IMR-90 (cell line): Measurements from ENCODE around the gene TLX1. TPM values are rescaled to one million over a fixed set of nuclear protein-coding genes. Genes with fewer than 3 reads are reported as not detected.

ENCODE experiments used
- ATAC-seq: fragments of 200-7000 bp; cut with Tn5 transposase; 2 replicates; pipeline ENCODE4 v1.9.1; 2020; ENCODE audit warnings: low read depth, mild to moderate bottlenecking, moderate library complexity
- BruUV-seq: library from RNA; stranded (reverse); fragments of 400-500 nt; replicated peaks from 2 replicates; lab custom pipeline; 2021; lab: Mats Ljungman, UMichigan
- CTCF ChIA-PET: fragments of 300-600 bp; formaldehyde crosslinking; extraction: SDS; loops from one replicate; lab custom pipeline; 2021; ENCODE audit warnings: antibody characterized with exemption; lab: Yijun Ruan, JAX
- POLR2A ChIA-PET: fragments of 300-600 bp; sonication (Branson Sonifier 250); formaldehyde crosslinking; loops from one replicate; lab custom pipeline; 2022; ENCODE audit warnings: antibody characterized with exemption; ENCODE audit not compliant: unreplicated experiment; lab: Charles Lee
- DNase-seq: peaks from one replicate; pipeline ENCODE4 v3.0.0; 2013
- H2AFZ ChIP-seq: replicated peaks from 2 replicates; pipeline ENCODE3; 2013; ENCODE audit warnings: low read length, mild to moderate bottlenecking; ENCODE audit not compliant: poor library complexity
- H2AK5ac ChIP-seq: 2 replicates; pipeline ENCODE4 v1.6.1; 2013; ENCODE audit warnings: low read depth, low read length, inconsistent platforms
- H2AK9ac ChIP-seq: replicated peaks from 2 replicates; pipeline ENCODE3; 2013; ENCODE audit warnings: mild to moderate bottlenecking, low read depth, low read length, moderate library complexity; ENCODE audit not compliant: poor library complexity
- H2BK120ac ChIP-seq: 2 replicates; pipeline ENCODE4 v1.6.1; 2013; ENCODE audit warnings: low read depth, low read length, inconsistent platforms
- H2BK15ac ChIP-seq: 3 replicates; pipeline ENCODE4 v1.6.1; 2013; ENCODE audit warnings: low read depth, low read length, inconsistent platforms
- H2BK20ac ChIP-seq: 2 replicates; pipeline ENCODE4 v1.6.1; 2013; ENCODE audit warnings: low read depth, mild to moderate bottlenecking, inconsistent platforms, low read length, moderate library complexity
- H2BK5ac ChIP-seq: 2 replicates; pipeline ENCODE4 v1.6.1; 2013; ENCODE audit warnings: mild to moderate bottlenecking, low read depth, low read length, inconsistent platforms; ENCODE audit not compliant: poor library complexity, severe bottlenecking
- H3K14ac ChIP-seq: replicated peaks from 2 replicates; pipeline ENCODE4 v1.6.1; 2013; ENCODE audit warnings: low read depth, low read length, inconsistent platforms
- H3K18ac ChIP-seq: 2 replicates; pipeline ENCODE4 v1.6.1; 2013; ENCODE audit warnings: low read depth, low read length, control low read depth
- H3K23ac ChIP-seq: 2 replicates; pipeline ENCODE4 v1.6.1; 2013; ENCODE audit warnings: low read depth, low read length, inconsistent platforms
- H3K27ac ChIP-seq: 2 replicates; pipeline ENCODE4 v1.5.1; 2013; ENCODE audit warnings: mild to moderate bottlenecking, control low read depth, low read length; ENCODE audit not compliant: insufficient read depth
- H3K27me3 ChIP-seq: 2 replicates; pipeline ENCODE4 v1.6.1; 2013; ENCODE audit warnings: low read length; ENCODE audit not compliant: control insufficient read depth, insufficient read depth
- H3K36me3 ChIP-seq: 2 replicates; pipeline ENCODE4 v1.6.1; 2013; ENCODE audit warnings: low read length, mixed read lengths; ENCODE audit not compliant: control insufficient read depth, insufficient read depth
- H3K4ac ChIP-seq: 2 replicates; pipeline ENCODE4 v1.6.1; 2013; ENCODE audit warnings: low read depth, low read length, inconsistent platforms
- H3K4me1 ChIP-seq: 2 replicates; pipeline ENCODE4 v1.6.1; 2013; ENCODE audit warnings: low read length, mixed read lengths; ENCODE audit not compliant: control insufficient read depth, insufficient read depth
- H3K4me2 ChIP-seq: 2 replicates; pipeline ENCODE4 v1.6.1; 2013; ENCODE audit warnings: low read depth, mild to moderate bottlenecking, control low read depth, low read length, moderate library complexity
- H3K4me3 ChIP-seq: 2 replicates; pipeline ENCODE4 v1.5.1; 2013; ENCODE audit warnings: low read depth, mild to moderate bottlenecking, control low read depth, low read length, moderate library complexity; ENCODE audit not compliant: insufficient read depth
- H3K56ac ChIP-seq: 2 replicates; pipeline ENCODE4 v1.6.1; 2013; ENCODE audit warnings: low read length, inconsistent platforms; ENCODE audit not compliant: insufficient read depth; ENCODE audit errors: extremely low read depth
- H3K79me1 ChIP-seq, 2 experiments: 2 replicates each; pipeline ENCODE4 v1.6.1; 2013; ENCODE audit warnings: low read length in 2 of 2, inconsistent platforms in 1 of 2, low read depth in 1 of 2
- H3K9ac ChIP-seq: 2 replicates; pipeline ENCODE4 v1.6.1; 2013; ENCODE audit warnings: low read depth, low read length, control low read depth
- H3K9me1 ChIP-seq: 2 replicates; pipeline ENCODE4 v1.6.1; 2013; ENCODE audit warnings: low read length, inconsistent platforms; ENCODE audit not compliant: insufficient read depth
- H3K9me3 ChIP-seq: 2 replicates; pipeline ENCODE4 v1.6.1; 2013; ENCODE audit warnings: low read length; ENCODE audit not compliant: control insufficient read depth, insufficient read depth
- H4K20me1 ChIP-seq: 2 replicates; pipeline ENCODE4 v1.6.1; 2013; ENCODE audit warnings: low read length, inconsistent platforms; ENCODE audit not compliant: insufficient read depth
- H4K5ac ChIP-seq: 2 replicates; pipeline ENCODE4 v1.6.1; 2013; ENCODE audit warnings: mild to moderate bottlenecking, low read depth, low read length, control low read depth
- H4K8ac ChIP-seq, 2 experiments: 2 replicates each; pipeline ENCODE4 v1.6.1; 2013; ENCODE audit warnings: low read depth in 2 of 2, low read length in 2 of 2, control low read depth in 1 of 2, inconsistent platforms in 1 of 2
- H4K91ac ChIP-seq: 2 replicates; pipeline ENCODE4 v1.6.1; 2013; ENCODE audit warnings: low read depth, low read length, inconsistent platforms; ENCODE audit not compliant: insufficient read depth
- NFE2L2 ChIP-seq: fragments of 150-350 bp; IDR thresholded peaks from 2 replicates; pipeline ENCODE4 v1.6.1; 2016; ENCODE audit warnings: low read depth, mild to moderate bottlenecking, low read length
- RFX5 ChIP-seq: IDR thresholded peaks from 2 replicates; pipeline ENCODE4 v1.8.0; 2012; ENCODE audit warnings: low read depth, mild to moderate bottlenecking, low read length, moderate library complexity
- WGBS, 2 experiments: methylation state at CpG; one replicate each; pipeline versions ENCODE4 v1.1.5 to v1.1.7; 2013; ENCODE audit warnings: missing lambda C conversion rate in 2 of 2; ENCODE audit not compliant: insufficient read length in 1 of 2; ENCODE audit errors: extremely low coverage in 2 of 2; 5-methylcytosine and 5-hydroxymethylcytosine counted together
- dilution Hi-C: fragments of 300-500 bp; cut with HindIII; formaldehyde crosslinking; loops from one replicate; pipeline ENCODE4 v1.14.3; 2018; ENCODE audit warnings: low sequenced_read_pairs; ENCODE audit not compliant: unreplicated experiment
- in situ Hi-C: fragments of 300-500 bp; cut with MboI; formaldehyde crosslinking; loops from 3 replicates; pipeline ENCODE4 v1.14.3; 2019; ENCODE audit warnings: low sequenced_read_pairs, inconsistent platforms, mixed read lengths
- intact Hi-C: fragments of 100-400 bp; cut with micrococcal nuclease; formaldehyde crosslinking; loops from 2 replicates; pipeline ENCODE4 v1.10.0; 2022
- polyA plus RNA-seq, 3 experiments: library from polyadenylated mRNA; depleted of rRNA; stranded (reverse); fragments of >200 nt; gene quantifications; 2 replicates each; pipeline ENCODE4 v1.2.3, GENCODE V29; 2012; ENCODE audit warnings: low replicate concordance in 1 of 3
- total RNA-seq: library from RNA; depleted of rRNA; stranded (reverse); fragments of >200 nt; gene quantifications from 2 replicates; pipeline ENCODE4 v1.2.3, GENCODE V29; 2012

Gene TLX1
- total and polyA plus RNA-seq, 2 of the 4 experiments (the other 2 are of a cell fraction): not detected

DNA sequence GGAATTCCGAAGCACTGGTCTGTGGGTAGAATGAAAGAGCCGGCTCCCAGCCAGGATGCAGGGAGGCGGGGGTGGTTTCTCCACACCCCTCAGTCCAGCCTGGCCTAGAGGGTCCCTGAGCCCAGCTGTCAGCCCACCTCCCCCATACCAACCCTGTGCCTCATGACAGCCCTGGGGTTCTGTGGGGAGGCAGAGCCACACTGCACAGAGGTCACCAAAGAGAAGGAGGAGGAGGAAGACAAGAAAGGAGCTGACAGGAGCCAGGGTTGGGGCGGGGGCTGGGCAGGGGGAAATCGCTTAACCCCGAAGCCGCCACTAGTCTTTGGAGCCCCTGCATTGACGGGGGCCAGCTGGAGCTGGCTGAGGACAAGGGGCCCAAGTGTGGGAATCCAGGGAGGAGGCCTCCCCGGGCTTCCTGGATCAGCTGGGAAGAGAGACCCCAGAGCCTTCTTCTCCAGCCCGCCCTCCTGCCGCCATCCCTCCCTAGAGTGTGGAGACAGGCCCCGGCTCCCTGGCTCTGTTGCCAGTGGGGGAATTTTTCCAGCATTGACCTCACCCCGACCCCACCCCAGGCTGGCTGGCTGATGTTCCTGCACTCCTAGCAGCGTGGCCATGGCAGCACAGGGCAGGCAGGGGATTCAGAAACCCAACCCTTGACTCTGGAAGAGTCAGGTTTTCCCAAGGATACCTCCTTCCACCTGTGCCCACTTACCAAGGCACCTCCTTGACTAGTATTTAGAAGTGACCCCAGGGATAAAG lies 36.8 kb upstream of the TLX1 start:
- no peak overlapping the region for H2BK120ac ChIP-seq

More for the DNA sequence above, 36.8 kb upstream of the TLX1 start:
- no peak overlapping the region for H2BK5ac ChIP-seq
- H4K20me1 ChIP-seq: no peaks in the 10 kb centered on the region
- H3K18ac ChIP-seq: no peak overlapping the region
- no peak overlapping the region for H2BK20ac ChIP-seq
- no peaks in the 10 kb centered on the region for H3K9me1 ChIP-seq
- in situ Hi-C loops (no loop called here), dilution Hi-C loops (no loop called here), intact Hi-C loops (no loop called here)
- no peak overlapping the region for H2AK9ac ChIP-seq
- no peak overlapping the region for H4K91ac ChIP-seq
- no peak overlapping the region for H2AK5ac ChIP-seq
- H3K4ac ChIP-seq: no peak overlapping the region
- H3K36me3 ChIP-seq: no peaks in the 10 kb centered on the region
- no CpG with 5 or more reads among the region's 14 CpGs for WGBS, 2 experiments
- H3K4me2 ChIP-seq: no peak overlapping the region
- no peak overlapping the region for H3K27ac ChIP-seq
- no peak overlapping the region for H3K56ac ChIP-seq
- no peak overlapping the region for H3K14ac ChIP-seq
- no peak overlapping the region for H2BK15ac ChIP-seq
- peaks cover 73% of the 10 kb centered on the region for H3K27me3 ChIP-seq
- no peaks in the 10 kb centered on the region for H3K9me3 ChIP-seq
- ChIA-PET CTCF (interaction anchor here (0.9 to 1.6 kb wide), 3 partner anchors 38 to 55 kb away, joined by 3 to 6 read pairs (median 3); no protein-coding TSS in a partner anchor), POLR2A (no interaction called here)
- H4K5ac ChIP-seq: no peak overlapping the region
- no peak overlapping the region for H3K23ac ChIP-seq
- ATAC-seq (no peak), DNase-seq (no peak)
- 0 out of 2 replicates have a peak, but pooled peaks cover 2% of the 10 kb centered on the region for H3K4me1 ChIP-seq
- no peak overlapping the region for H4K8ac ChIP-seq
- H3K4me3 ChIP-seq: no peak overlapping the region
- no peaks in the 10 kb centered on the region for H3K79me1 ChIP-seq
- BruUV-seq: no TSS peak
- no peak overlapping the region for H2AFZ ChIP-seq
- TF ChIP-seq RFX5 (no peak), NFE2L2 (no peak)
- H3K9ac ChIP-seq: no peak overlapping the region
